NT2/D1 (cell line): ENCODE measurements around the gene DPPA4.

Experiments
- SUZ12 ChIP-seq: IDR thresholded peaks from 2 replicates; pipeline ENCODE4 v1.6.1; 2011; ENCODE audit not compliant: insufficient read length, insufficient read depth; ENCODE audit errors: extremely low read depth
- YY1 ChIP-seq: IDR thresholded peaks from 2 replicates; pipeline ENCODE4 v1.6.1; 2011; ENCODE audit not compliant: insufficient read length, insufficient read depth
- ZNF274 ChIP-seq: IDR thresholded peaks from 2 replicates; pipeline ENCODE4 v1.6.1; 2011; ENCODE audit warnings: mild to moderate bottlenecking, low read depth, low read length

- TF ChIP-seq YY1 (no peak), ZNF274 (no peak), SUZ12 (no peak)
Measured at GRCh38 chr3:109375975-109376374, 38.6 kb upstream of the DPPA4 start.
